HG03066 (cell line): ENCODE data around the gene CTTNBP2NL.
"Not testable (repeated sequence)": the region's sequence is repeated elsewhere in the genome, so short reads cannot be mapped to it uniquely, and the experiment has no call there.

Source experiments
- ATAC-seq: cut with Tn5 transposase; IDR thresholded peaks from one replicate; pipeline ENCODE4 v1.9.1; 2021; ENCODE audit warnings: low read depth; ENCODE audit not compliant: unreplicated experiment

The CTTNBP2NL gene

GRCh38 chr1:112418099-112418892, 22.3 kb downstream of the CTTNBP2NL start:
- no peak for ATAC-seq

- no peak for ATAC-seq
Observed at GRCh38 chr1:112423207-112423606, 27.2 kb downstream of the CTTNBP2NL start.

- not testable (repeated sequence) for ATAC-seq
Observed at GRCh38 chr1:112423666-112424065, 27.7 kb downstream of the CTTNBP2NL start.

- no peak for ATAC-seq
Observed at GRCh38 chr1:112429749-112430148, 33.7 kb downstream of the CTTNBP2NL start.

GRCh38 chr1:112431038-112431437, 35.0 kb downstream of the CTTNBP2NL start:
- ATAC-seq, result no peak

GRCh38 chr1:112435448-112435847, 39.4 kb downstream of the CTTNBP2NL start:
- no peak for ATAC-seq

GRCh38 chr1:112436384-112437156, 40.6 kb downstream of the CTTNBP2NL start:
- no peak for ATAC-seq

- ATAC-seq, result not testable (repeated sequence)
Observed at GRCh38 chr1:112438156-112438555, 42.1 kb downstream of the CTTNBP2NL start.

- no peak for ATAC-seq
Observed at GRCh38 chr1:112439592-112439991, 43.6 kb downstream of the CTTNBP2NL start.

GRCh38 chr1:112440574-112440973, 44.6 kb downstream of the CTTNBP2NL start:
- ATAC-seq, result no peak

- ATAC-seq, result no peak
Observed at GRCh38 chr1:112444269-112444668, 48.3 kb downstream of the CTTNBP2NL start.

- ATAC-seq, result no peak
Observed at GRCh38 chr1:112445596-112445995, 49.6 kb downstream of the CTTNBP2NL start.

GRCh38 chr1:112446411-112446810, 50.4 kb downstream of the CTTNBP2NL start:
- no peak for ATAC-seq

GRCh38 chr1:112448904-112449629, 53.1 kb downstream of the CTTNBP2NL start:
- ATAC-seq, result no peak

- ATAC-seq, result no peak
Observed at GRCh38 chr1:112449630-112449983, 53.6 kb downstream of the CTTNBP2NL start.

GRCh38 chr1:112450773-112451172, 54.8 kb downstream of the CTTNBP2NL start:
- no peak for ATAC-seq

GRCh38 chr1:112451301-112451700, 55.3 kb downstream of the CTTNBP2NL start:
- not testable (repeated sequence) for ATAC-seq

GRCh38 chr1:112453876-112454275, 57.9 kb downstream of the CTTNBP2NL start:
- ATAC-seq, result no peak

GRCh38 chr1:112454316-112454715, 58.3 kb downstream of the CTTNBP2NL start:
- ATAC-seq, result no peak

GRCh38 chr1:112457241-112457640, 61.2 kb downstream of the CTTNBP2NL start:
- no peak for ATAC-seq

- ATAC-seq, result no peak
Observed at GRCh38 chr1:112457955-112458354, 61.9 kb downstream of the CTTNBP2NL start.
